GM19397 (cell line): Measurements from ENCODE around the gene CAMKK1.
"Not testable (repeated sequence)": the region's sequence is repeated elsewhere in the genome, so short reads cannot be mapped to it uniquely, and the experiment has no call there.

Source experiments
- ATAC-seq: cut with Tn5 transposase; IDR thresholded peaks from one replicate; pipeline ENCODE4 v1.9.1; 2021; ENCODE audit warnings: mild to moderate bottlenecking, moderate library complexity; ENCODE audit not compliant: unreplicated experiment

Gene CAMKK1

GRCh38 chr17:3880983-3881382 is 11.9 kb downstream of the CAMKK1 start:
- ATAC-seq, result no peak

DNA sequence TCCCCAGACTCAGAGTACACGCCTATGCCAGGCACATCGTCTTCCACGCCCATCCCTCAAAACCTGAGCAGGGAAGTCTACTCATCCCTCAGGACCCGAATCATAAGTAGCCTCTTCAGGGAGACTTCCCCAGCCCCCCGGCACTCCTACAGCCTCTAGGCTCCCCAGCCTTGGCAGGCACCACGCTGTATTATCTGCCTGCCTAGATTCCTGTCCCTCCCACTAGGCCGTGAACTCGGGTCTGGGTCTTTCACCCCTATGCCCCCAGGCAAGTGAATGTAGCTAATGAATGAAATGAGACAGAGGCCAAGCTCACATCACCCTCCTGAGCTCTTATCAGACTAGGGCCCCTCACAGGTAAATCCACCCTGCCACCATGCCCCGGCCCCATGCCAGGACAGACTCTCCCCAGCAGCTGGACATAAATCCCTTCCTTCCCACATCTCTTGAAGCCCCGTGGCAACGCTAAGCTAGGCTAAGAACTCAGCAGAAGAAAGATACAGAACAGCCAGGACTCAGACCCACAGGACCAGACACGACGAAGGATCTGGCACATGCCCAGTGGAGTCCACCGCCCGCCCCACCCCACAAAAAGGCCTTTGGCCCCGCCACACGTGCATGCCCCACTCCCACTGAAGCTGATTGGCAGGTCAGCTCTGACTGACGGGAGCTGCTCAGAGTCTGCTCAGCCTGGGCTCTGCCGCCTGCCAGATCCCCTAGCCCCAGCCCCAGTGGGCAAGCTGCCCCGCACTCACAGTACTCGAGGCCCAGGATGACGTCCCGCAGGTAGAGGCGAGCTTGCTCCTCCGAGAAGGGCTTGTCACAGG is 13.0 kb downstream of the CAMKK1 start:
- ATAC-seq, result no peak

DNA sequence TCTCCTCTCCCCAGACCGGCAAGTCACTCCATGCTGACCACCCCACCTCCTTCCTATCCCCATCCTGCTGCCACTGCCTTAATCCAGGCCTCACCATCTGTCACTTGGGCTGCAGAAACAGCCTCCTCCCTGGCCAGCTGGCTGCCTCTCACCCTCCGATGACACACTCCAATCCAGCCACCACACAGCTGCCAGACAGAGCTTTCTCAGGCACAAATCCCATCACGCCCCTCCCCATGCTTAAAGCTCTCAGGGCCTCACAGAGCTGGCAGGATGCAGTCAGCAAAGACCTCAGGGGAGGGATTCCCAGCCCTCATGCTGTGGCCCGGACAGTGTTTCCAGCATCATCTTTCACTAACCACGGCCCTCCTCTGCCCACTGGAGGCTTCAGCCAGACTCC is 13.7 kb downstream of the CAMKK1 start:
- ATAC-seq, result no peak

GRCh38 chr17:3877220-3877619 is 15.6 kb downstream of the CAMKK1 start:
- no peak for ATAC-seq

DNA sequence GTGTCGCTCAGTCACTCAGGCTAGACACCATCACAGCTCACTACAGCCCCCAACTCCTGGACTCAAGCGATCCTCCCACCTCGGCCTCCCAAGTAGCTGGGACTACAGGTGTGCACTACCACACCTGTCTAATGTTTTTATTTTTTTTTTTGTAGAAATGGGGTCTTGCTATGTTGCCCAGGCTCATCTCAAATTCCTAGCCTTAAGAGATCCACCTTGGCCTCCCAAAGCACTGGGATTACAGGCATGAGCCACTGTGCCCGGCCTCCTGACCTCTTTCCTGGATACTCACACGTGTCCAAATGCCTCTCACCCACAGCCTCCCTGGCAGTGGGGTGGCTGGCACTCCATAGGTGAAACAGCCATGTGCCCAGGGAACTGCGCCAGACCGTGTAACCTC is 17.5 kb downstream of the CAMKK1 start:
- ATAC-seq, result no peak

DNA sequence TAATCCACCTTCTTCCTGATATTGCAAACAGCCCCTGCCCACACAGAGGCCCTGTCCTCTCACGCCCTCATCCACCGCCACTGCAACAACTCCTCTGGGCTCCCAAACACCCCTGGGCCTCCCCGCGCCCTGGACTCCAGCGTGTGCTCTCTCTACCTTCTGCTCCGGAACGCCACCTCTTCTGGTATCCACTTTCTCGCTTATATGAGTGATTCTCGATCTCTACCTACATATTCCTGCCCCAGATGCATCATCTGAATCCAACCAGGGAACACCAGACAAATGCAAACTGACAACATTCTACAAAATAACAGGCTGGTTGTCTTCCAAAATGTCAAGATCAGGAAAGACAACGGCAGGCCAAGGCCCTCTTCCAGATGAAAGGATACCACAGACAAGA is 19.0 kb downstream of the CAMKK1 start:
- no peak for ATAC-seq

GRCh38 chr17:3870871-3871306 is 22.0 kb downstream of the CAMKK1 start:
- ATAC-seq, result no peak

GRCh38 chr17:3867606-3868005 is 25.2 kb downstream of the CAMKK1 start:
- ATAC-seq, result no peak

GRCh38 chr17:3867106-3867505 is 25.7 kb downstream of the CAMKK1 start:
- no peak for ATAC-seq

GRCh38 chr17:3866276-3866675 is 26.6 kb downstream of the CAMKK1 start:
- no peak for ATAC-seq

DNA sequence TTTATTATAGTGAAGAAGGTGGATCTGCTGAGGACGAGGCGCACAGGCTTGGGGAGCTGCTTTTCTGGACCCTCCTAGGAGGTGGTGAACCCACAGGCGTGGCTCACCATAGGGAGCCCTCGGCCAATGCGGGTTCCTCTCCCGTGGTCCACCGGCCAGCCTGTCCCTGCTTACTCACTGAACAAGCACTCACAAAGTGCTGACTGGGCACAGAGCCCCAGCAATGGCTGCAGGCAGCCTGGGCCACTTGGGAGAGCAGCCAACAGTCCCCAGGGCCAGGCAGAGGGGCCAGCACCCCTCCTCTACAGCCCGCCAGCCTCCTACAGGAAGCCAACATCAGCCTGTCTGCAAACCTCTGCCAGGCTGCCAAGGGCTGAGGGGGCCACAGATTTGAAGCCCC is 27.7 kb downstream of the CAMKK1 start:
- ATAC-seq, result no peak

DNA sequence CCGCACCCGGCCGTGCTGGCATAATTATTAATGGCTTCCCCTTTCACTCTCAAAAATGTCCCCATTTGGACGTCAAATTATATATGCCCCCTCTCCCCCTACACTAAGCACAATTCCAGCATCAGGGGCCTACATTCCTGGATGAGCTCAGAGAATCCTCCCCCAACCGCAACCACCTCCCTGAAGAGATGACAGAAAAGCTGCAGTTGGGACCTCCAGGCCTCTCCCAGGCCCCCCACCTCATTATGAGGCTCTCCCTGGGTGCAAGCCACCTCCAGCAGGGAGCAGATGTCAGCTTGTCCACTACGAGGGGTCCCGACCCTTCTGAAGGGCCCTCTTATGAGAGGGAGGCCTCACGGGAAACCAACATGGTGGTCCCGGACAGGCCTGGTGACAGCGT is 28.3 kb downstream of the CAMKK1 start:
- ATAC-seq, result no peak

DNA sequence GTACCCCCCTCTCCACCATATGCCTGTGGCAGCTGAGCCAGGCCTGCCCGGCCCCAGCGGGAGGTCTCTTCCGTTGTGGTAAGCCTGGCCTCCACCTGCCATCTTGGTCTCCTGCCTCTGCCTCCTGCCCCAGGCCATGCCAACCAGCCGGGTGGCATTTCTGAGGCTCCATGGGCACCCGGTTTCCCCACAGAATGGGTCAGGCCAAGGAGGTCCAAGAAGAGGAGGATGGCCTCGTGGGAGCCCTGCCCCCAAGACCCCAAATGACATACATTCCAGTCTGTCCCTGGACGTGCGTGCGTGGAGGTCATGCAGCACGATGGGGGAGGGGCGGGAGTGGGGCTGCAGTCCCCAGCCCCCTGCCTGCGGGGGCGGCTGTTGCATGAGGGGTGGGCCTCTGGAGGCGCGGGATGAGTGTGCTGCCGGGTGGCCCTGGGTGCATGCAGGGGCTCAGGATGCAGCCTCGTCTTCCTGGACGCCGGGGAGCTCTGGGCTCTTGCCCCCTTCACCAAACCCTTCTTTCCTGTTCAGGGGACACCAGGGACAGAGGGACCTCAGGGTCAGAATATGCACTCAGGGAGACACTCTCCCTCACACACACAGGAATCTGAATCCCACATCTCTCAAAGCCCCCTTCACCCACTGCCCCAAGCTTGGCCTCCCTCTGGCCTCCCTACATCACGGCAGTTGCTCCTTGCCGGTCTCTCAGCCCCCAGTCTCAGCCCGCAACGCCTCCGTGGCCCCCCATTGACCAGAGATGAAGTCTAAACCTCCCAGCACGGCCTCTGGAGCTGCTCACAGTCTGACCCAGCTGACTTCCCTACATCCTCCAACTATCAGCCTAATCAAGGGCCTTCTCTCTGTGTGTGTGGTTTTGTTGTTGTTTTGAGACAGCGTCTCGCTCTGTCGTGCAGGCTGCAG is 30.8 kb downstream of the CAMKK1 start:
- ATAC-seq, result no peak

- ATAC-seq, result no peak
These were observed 31.7 kb downstream of the CAMKK1 start for GRCh38 chr17:3860939-3861700.

DNA sequence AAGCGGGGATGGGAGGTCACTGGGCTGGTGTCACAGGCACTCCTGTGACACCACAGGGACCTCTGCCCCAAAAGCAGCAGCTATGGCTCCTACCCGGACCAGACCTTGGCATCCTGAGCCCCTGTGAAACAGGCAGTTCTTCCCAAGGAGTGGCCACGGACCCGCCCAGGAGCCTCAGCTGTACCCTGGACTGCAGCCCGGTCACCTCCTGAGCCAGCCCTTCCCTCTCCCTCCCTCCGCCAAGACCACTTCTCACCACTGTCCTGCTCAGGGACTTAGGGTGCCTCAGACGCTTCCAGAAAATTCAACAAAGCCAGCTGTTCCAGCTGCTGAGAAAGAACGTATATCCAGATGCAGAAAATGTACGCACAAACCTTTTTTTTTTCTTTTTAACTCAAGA is 32.9 kb downstream of the CAMKK1 start:
- ATAC-seq, result no peak

DNA sequence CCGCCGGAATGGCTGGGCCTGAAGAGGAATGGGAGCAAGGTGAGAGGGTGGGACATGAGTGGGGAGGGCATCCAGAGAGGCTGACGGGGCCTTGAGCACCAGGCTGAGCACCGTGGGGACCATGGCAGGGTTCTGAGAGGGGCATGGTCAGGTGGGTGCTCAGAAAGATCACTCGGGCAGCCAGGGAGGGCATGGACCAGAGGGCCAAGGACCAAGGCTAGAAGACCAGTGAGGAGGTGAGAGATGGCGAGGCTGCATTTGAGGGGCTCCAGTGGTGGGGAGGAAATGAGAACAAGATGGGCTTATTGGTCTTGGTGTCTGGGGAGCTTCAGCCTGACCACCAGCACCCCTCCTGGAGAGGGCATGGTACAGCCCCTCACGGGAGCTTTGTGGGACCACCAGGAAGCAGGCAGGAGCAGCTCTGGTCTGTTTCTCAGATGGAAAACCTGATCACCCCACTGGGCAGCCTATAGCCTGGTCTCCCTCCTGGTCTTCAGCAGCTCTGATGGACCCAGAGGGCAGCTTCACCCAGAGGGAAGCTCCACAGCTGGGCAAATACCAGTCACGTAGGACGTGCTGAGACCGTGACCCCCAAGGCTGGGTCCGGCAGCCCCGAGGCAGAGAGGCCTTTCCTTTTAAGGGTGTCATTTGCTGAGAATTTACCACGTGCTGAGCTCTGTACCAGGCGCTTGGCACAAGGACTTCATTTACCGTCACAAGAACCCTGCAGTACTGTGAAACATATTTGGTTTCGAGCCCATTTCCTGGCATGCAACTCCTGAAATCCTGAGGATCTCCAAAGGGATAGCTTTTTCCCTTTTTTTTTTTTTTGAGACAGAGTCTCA is 35.4 kb downstream of the CAMKK1 start:
- no peak for ATAC-seq

- ATAC-seq, result not testable (repeated sequence)
These were observed 38.6 kb downstream of the CAMKK1 start for GRCh38 chr17:3854204-3854603.

DNA sequence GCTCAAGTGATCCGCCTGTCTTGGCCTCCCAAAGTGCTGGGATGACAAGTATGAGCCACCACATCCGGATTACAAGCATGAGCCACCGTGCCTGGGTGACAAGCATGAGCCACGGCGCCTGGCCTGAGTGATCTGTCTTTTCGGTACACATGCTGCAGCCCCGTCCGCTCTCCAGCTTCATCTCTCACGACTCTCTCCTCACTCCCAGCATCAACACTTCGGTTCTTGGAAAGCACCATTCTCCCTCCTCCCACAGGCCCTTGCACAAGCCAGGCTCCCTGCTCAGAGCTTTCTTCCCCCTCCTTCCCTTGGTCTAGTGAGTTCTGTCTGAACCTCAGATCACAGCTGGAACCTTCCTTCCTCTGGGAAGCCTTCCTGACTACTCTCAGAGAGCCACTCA is 40.3 kb downstream of the CAMKK1 start:
- ATAC-seq, result no peak

GRCh38 chr17:3851461-3852100 is 41.3 kb downstream of the CAMKK1 start:
- no peak for ATAC-seq
